Effector memory CD4-positive, alpha-beta T cell (primary cell): Measurements from ENCODE around the gene ACER3.

Experiments used
- DNase-seq, 3 donors: peaks; one replicate each; pipeline ENCODE4 v3.0.0-alpha.2; 2020
- H3K27ac ChIP-seq: 2 replicates; pipeline ENCODE4 v1.7.0; 2013; ENCODE audit warnings: mild to moderate bottlenecking, low read length, moderate library complexity; ENCODE audit not compliant: insufficient read depth, poor library complexity, severe bottlenecking
- H3K27me3 ChIP-seq: replicated peaks from 2 replicates; pipeline ENCODE4 v1.7.0; 2013; ENCODE audit warnings: mild to moderate bottlenecking, low read length; ENCODE audit not compliant: insufficient read depth, control insufficient read depth, poor library complexity, severe bottlenecking
- H3K36me3 ChIP-seq: 2 replicates; pipeline ENCODE4 v1.7.0; 2013; ENCODE audit warnings: mild to moderate bottlenecking, low read length, moderate library complexity; ENCODE audit not compliant: control insufficient read depth, insufficient read depth
- H3K4me1 ChIP-seq: 2 replicates; pipeline ENCODE4 v1.7.0; 2013; ENCODE audit warnings: low read length, mild to moderate bottlenecking; ENCODE audit not compliant: control insufficient read depth, insufficient read depth, poor library complexity, severe bottlenecking
- H3K4me3 ChIP-seq: 2 replicates; pipeline ENCODE4 v1.7.0; 2013; ENCODE audit warnings: low read length, low read depth, mild to moderate bottlenecking; ENCODE audit not compliant: insufficient read depth, poor library complexity, severe bottlenecking
- H3K9me3 ChIP-seq: 2 replicates; pipeline ENCODE4 v1.7.0; 2013; ENCODE audit warnings: mild to moderate bottlenecking, low read length, moderate library complexity; ENCODE audit not compliant: control insufficient read depth

Gene ACER3

DNA sequence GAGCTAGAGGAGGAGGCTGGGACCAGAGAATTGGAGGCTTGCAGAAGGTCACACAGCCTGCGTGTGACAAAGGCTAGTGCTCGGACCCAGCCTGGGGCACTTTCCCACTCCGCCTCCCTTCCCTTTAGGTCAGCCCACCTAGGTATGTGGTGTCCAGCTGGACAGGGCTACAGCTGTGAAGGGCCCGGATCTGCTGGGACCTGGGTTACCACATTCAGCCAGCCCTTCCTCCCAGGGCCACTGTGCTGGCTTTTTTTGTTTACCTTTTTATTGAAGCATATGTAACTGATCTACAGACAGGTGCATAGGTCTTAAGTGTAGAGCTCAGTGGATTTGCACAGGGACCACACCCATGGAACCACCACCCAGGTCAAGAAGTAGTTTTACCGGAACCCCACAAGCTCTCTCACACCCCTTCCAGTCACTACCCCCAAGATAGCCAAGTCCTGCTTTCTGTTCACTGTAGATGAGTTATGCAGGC, 214.7 kb downstream of the ACER3 start:
- H3K27me3 ChIP-seq, result no peaks in the 10 kb centered on the region

More for the DNA sequence above, 214.7 kb downstream of the ACER3 start:
- Histone ChIP-seq H3K9me3 (no peaks in the 10 kb centered on the region), H3K27ac (no peak overlapping the region), H3K4me3 (no peak overlapping the region), H3K4me1 (no peaks in the 10 kb centered on the region), H3K36me3 (no peaks in the 10 kb centered on the region)
- no peak for DNase-seq
